ENCODE data around the gene TMEM243. TPM values are rescaled to one million over a fixed set of nuclear protein-coding genes. Genes with fewer than 3 reads are reported as not detected.

The TMEM243 gene
- total RNA-seq, 1 experiment from 2014 or later: 15.4 TPM

GRCh38 chr7:87156709-87157108 is 62.8 kb downstream of the TMEM243 start:
- in situ Hi-C loops (cut with HindIII; ENCODE audit: low pct_unique_long_range_greater_than_20kb, low sequenced_read_pairs) (no loop called here), intact Hi-C loops (cut with micrococcal nuclease; ENCODE audit: unreplicated experiment) (no loop called here)
- no peaks in the 10 kb centered on the region for H3K27me3 ChIP-seq (ENCODE audit: control insufficient read depth, insufficient read depth, low read length)
- CTCF ChIA-PET: no interaction called here
- POLR2A ChIA-PET: no interaction called here
- ATAC-seq (no peak), DNase-seq (ENCODE audit: low read depth, low spot score) (no peak)
- no peaks in the 10 kb centered on the region for H3K9me3 ChIP-seq (ENCODE audit: control insufficient read depth, insufficient read depth, low read depth, low read length)
- no TSS peak for BruUV-seq (replicated peaks)
- TF ChIP-seq REST (IDR thresholded peaks at IDR 0.05; ENCODE audit: insufficient read depth in 1 of 2, low read depth in 2 of 2, low read length in 1 of 2): no peak
- no peak for TF ChIP-seq POLR2AphosphoS5 (IDR thresholded peaks at IDR 0.05; ENCODE audit: low read depth, low read length)
- TF ChIP-seq SIN3A (IDR thresholded peaks at IDR 0.05; ENCODE audit: borderline replicate concordance, insufficient read depth, low read depth, low read length): no peak
- TF ChIP-seq CTCF (IDR thresholded peaks at IDR 0.05): no peak
- no peak for TF ChIP-seq TCF7L2 (IDR thresholded peaks at IDR 0.05; ENCODE audit: low read depth, low read length)
- H3K36me3 ChIP-seq (ENCODE audit: control insufficient read depth, insufficient read depth, low read length): peaks cover 24% of the 10 kb centered on the region
- H3K27ac ChIP-seq (ENCODE audit: low read length): no peak overlapping the region
- H3K4me3 ChIP-seq (ENCODE audit: low read depth in 2 of 2, low read length in 2 of 2): no peak overlapping the region
- H3K4me1 ChIP-seq (ENCODE audit: control insufficient read depth, insufficient read depth, low read length): peaks cover 19% of the 10 kb centered on the region

- Histone ChIP-seq H3K4me3 (ENCODE audit: low read depth in 2 of 2, low read length in 2 of 2) (no peak overlapping the region), H3K36me3 (ENCODE audit: control insufficient read depth, insufficient read depth, low read length) (peaks cover 24% of the 10 kb centered on the region), H3K27ac (ENCODE audit: low read length) (no peak overlapping the region), H3K9me3 (ENCODE audit: control insufficient read depth, insufficient read depth, low read depth, low read length) (no peaks in the 10 kb centered on the region), H3K4me1 (ENCODE audit: control insufficient read depth, insufficient read depth, low read length) (peaks cover 25% of the 10 kb centered on the region), H3K27me3 (ENCODE audit: control insufficient read depth, insufficient read depth, low read length) (no peaks in the 10 kb centered on the region)
- CTCF ChIA-PET: no interaction called here
- in situ Hi-C loops (cut with HindIII; ENCODE audit: low pct_unique_long_range_greater_than_20kb, low sequenced_read_pairs): no loop called here
- no TSS peak for BruUV-seq (replicated peaks)
- ATAC-seq (no peak), DNase-seq (ENCODE audit: low read depth, low spot score) (no peak)
- TF ChIP-seq POLR2AphosphoS5 (IDR thresholded peaks at IDR 0.05; ENCODE audit: low read depth, low read length) (no peak), REST (IDR thresholded peaks at IDR 0.05; ENCODE audit: insufficient read depth in 1 of 2, low read depth in 2 of 2, low read length in 1 of 2) (no peak), SIN3A (IDR thresholded peaks at IDR 0.05; ENCODE audit: borderline replicate concordance, insufficient read depth, low read depth, low read length) (no peak), CTCF (IDR thresholded peaks at IDR 0.05) (no peak)
- intact Hi-C loops (cut with micrococcal nuclease; ENCODE audit: unreplicated experiment): no loop called here
- POLR2A ChIA-PET: no interaction called here
These were observed 63.7 kb downstream of the TMEM243 start for GRCh38 chr7:87155788-87156187.
